ENCODE data around the gene CA11. TPM values are rescaled to one million over a fixed set of nuclear protein-coding genes. Genes with fewer than 3 reads are reported as not detected.

CA11 gene
- total and polyA plus RNA-seq, 9 of the 15 experiments (the other 6 are each of a cell fraction or from before 2014, with no cell fraction given): 2.9 to 19.9 (median 8.3) TPM

DNA sequence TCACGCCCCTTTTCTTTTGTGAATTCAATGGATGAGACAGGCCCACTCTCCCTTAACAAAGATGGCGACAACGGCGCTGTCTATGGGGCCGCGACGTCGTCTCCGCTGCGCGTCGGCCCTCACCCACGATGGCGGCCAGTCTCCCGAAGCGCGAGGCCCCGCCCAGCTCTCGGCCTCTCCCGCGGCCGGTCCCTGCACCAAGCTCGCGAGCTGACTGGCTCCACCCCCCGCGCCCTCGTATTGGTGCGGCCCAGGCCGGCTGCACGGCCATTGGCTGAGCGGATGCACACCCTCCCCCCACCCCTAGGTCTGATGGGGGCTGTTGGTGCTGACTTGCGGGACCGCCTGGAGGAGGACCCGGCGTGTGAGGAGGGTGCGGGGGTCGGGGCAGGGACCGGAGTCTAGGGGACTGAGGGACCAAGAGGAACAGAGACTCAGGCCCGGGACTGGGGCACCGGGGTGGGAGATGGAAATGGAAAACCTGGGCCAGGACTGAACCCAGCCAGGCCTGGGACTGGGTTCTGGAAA is 21.9 kb downstream of the CA11 start (continued):
- TF ChIP-seq, protein P1, sequence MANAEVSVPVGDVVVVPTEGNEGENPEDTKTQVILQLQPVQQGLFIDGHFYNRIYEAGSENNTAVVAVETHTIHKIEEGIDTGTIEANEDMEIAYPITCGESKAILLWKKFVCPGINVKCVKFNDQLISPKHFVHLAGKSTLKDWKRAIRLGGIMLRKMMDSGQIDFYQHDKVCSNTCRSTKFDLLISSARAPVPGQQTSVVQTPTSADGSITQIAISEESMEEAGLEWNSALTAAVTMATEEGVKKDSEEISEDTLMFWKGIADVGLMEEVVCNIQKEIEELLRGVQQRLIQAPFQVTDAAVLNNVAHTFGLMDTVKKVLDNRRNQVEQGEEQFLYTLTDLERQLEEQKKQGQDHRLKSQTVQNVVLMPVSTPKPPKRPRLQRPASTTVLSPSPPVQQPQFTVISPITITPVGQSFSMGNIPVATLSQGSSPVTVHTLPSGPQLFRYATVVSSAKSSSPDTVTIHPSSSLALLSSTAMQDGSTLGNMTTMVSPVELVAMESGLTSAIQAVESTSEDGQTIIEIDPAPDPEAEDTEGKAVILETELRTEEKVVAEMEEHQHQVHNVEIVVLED (CRISPR knock-in tag; IDR thresholded peaks at IDR 0.05): peak; percentile 55; the same call in 1 of the 2 replicates
- TF ChIP-seq SMAD4 (CRISPR knock-in tag; conservative IDR thresholded peaks at IDR 0.05) (no peak), HNRNPLL (IDR thresholded peaks at IDR 0.05; ENCODE audit: low read depth, low read length, poor library complexity, severe bottlenecking) (peak; percentile 44), ZNF263 (CRISPR knock-in tag; IDR thresholded peaks at IDR 0.05; ENCODE audit: borderline replicate concordance) (peak; percentile 51; the same call in 1 of the 2 replicates)
- TF ChIP-seq, protein P2, sequence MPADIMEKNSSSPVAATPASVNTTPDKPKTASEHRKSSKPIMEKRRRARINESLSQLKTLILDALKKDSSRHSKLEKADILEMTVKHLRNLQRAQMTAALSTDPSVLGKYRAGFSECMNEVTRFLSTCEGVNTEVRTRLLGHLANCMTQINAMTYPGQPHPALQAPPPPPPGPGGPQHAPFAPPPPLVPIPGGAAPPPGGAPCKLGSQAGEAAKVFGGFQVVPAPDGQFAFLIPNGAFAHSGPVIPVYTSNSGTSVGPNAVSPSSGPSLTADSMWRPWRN (IDR thresholded peaks at IDR 0.05; ENCODE audit: low read depth): no peak
- TF ChIP-seq, protein P3, sequence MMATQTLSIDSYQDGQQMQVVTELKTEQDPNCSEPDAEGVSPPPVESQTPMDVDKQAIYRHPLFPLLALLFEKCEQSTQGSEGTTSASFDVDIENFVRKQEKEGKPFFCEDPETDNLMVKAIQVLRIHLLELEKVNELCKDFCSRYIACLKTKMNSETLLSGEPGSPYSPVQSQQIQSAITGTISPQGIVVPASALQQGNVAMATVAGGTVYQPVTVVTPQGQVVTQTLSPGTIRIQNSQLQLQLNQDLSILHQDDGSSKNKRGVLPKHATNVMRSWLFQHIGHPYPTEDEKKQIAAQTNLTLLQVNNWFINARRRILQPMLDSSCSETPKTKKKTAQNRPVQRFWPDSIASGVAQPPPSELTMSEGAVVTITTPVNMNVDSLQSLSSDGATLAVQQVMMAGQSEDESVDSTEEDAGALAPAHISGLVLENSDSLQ (IDR thresholded peaks at IDR 0.05): peak; percentile 31; the same call in 1 of the 2 replicates
- TF ChIP-seq, protein P4, sequence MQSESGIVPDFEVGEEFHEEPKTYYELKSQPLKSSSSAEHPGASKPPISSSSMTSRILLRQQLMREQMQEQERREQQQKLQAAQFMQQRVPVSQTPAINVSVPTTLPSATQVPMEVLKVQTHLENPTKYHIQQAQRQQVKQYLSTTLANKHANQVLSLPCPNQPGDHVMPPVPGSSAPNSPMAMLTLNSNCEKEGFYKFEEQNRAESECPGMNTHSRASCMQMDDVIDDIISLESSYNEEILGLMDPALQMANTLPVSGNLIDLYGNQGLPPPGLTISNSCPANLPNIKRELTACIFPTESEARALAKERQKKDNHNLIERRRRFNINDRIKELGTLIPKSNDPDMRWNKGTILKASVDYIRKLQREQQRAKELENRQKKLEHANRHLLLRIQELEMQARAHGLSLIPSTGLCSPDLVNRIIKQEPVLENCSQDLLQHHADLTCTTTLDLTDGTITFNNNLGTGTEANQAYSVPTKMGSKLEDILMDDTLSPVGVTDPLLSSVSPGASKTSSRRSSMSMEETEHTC (IDR thresholded peaks at IDR 0.05): no peak

Data from K562 (cell line).